Stimulated activated CD8-positive, alpha-beta memory T cell treated with anti-CD3 and anti-CD28 coated beads, Interleukin-15, amount 100 ng/mL, for 48 hours (primary cell): ENCODE data around the gene HCN1.
"Not testable (repeated sequence)": the region's sequence is repeated elsewhere in the genome, so short reads cannot be mapped to it uniquely, and the experiment has no call there.

Experiments used
- DNase-seq, 2 donors: peaks; one replicate each; pipeline ENCODE4 v3.0.0-alpha.2; 2020; ENCODE audit warnings: low read depth in 2 of 2

The HCN1 gene

DNA sequence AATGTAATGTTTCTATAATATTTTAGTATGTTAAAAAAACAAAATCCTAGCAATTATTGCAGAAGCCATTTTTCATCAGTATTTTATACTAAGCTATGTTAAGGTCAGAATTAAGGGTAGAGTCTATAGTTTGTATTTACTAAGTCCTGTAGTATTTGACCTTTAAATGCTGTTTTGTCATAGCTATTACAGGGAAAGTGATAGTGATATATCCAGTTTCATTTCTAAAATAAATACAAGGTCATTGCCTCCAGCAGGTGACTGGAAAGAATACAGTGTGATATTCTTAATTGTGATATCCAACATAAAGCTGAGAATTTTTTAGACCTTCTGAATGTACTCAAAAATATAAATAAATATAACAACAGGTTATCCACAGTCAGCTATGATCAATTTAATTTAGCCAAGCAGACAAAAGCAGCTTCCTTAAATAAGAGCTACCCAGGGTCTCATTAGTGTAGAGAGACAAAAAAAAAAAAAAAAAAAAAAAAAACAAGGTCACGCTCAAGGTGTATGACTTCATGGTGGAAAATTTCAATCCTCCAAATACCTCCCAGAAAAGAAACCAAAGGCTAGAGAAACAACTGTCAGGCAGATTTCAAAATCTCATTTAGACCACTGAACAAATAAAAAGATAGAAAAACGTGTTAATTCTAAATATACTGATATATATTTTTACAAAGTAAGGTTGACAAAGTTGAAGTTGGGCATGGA, 278.7 kb downstream of the HCN1 start:
- DNase-seq, result no peak

DNA sequence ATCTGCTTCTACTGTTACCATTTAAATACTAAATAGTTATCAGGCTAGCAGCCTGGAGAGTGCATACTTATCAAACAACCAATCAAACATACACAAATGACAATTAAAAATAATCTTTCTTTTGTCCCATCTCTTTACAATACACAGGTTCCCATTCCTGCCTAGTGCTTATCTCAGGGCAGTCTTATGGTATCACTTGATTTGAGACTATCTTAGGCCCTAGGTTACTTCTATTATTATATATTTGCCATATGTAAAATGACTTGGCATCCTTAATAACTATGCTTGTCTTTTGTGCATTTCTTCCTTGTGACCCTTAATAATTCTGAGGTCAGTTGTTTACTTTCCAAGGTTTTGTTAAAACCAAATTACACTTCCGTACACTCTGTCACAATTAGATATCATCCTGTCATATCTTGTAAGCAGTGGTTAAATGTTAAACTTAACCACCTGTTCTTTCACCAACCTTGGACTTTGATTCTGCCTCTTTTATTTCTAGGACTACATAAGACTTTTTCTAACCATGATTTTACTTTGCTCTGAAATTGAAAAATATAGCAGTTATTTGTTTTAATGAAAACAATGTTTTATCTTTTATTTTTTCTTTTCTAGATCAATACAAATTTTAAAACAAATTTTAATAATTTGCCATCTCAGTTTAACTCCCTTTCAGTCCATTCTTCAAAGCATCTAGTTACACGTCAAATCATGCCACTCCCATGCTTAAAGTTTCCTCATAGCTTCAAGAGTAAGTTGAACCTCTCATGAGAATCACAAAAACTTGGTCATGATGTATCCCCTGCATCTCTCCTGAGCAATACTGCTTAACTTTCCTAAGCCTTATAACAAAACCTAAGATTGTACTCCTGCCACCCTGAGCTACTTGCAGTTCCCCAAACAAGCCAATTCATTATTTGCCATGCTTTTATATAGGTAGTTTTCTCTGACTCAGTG, 281.3 kb downstream of the HCN1 start:
- DNase-seq, result no peak

DNA sequence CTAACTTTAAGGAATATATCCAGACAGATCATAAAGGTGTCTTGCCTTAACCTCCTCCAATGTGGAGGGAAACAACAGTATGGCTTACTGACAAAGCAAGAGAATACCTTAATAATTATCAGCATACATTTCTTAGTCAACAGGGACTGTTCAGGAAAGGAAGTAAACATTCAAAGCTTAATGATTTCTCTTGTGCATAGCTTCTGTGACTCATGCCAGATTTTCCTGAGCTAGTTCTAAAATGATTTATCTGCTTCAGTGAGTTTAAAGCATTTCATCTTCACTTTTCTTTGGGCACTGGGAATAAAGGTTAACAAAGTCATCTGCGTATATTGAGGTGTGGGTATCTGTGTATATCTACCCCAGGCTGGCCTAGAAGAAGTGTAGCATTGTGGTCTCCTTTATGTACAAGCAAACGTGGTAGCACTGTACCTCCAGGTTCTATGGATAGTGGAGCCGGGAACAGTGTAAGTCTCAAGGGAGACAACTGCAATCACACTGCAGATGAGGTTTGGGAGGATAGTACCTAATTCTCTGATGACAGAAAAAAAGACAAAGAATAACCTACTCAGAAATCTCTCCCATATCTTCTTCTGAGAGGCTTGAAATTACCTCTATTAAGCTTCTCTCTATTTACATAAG, 284.1 kb downstream of the HCN1 start:
- no peak for DNase-seq

DNA sequence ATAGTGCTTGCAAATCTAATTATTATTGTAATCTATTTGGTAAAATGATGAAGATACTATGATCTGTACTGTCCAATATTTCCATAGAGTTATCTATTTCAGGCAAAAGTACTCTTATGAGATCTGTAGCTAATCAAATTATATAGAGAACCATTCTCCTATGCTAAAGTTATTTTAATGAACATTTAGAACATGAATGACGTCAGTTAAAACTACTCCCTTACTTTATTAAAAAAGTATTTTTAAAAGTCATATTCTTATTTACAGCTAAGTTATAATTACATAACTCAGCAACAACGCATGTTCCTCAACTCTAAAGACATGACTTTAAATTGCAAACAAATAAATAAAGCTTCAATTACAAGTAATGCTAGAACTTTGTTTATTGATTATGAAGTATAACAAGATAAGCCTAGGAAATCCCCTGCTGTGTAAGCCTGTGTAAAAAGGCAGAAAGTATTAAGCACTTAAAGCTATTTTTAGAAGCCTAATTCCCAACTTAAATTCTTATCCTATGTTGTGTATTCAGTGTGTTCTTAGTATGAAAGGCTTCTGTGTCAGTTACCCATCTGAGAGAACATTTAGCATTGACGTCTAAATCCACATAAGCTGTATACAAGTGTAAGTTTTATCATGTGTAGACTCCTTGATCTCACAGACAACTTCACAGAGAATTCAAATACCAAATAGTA, 285.7 kb downstream of the HCN1 start:
- DNase-seq, result no peak

DNA sequence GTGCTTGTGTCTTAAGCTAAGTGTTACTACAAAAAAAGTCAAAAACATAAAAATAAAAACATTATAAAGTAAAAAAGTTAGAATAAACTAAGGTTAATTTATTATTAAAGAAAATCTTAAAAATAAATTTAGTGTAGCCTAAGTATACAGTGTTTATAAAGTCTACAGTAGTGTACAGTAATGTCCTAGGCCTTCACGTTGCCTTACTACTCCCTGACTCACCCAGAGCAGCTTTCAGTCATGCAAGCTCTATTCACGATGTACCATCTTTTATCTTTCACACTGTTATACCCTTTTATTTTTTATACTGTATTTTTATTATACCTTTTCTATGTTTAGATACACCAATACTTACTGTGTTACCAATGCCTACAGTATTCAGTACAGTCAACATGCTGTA, 288.1 kb downstream of the HCN1 start:
- DNase-seq, result no peak

DNA sequence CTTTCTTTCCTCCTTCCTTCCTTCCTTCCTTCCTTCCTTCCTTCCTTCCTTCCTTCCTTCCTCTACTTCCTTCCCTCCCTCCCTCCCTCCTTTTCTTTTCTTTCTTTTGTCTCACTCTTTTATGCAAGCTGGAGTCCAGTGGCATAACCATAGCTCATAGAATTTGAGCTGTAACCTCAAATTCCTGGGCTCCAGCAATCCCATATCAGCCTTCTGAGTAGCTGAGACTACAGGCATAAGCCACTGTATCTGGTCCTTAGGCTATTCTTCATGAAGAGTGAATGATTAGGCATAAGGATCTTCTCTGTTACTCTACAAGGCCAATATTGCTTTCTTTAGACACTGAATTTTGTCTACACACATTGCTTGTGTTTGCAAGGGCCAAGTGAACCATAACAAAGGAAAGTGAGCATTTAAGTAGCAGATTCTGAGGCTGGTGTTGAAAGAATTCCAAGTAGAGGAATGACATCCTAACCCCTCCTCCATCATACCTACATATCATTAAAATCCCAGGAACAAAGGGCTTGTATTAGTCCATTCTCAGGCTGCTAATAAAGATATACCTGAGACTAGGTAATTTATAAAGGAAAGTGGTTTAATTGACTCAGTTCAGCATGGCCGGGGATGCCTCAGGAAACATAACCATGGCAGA, 293.2 kb downstream of the HCN1 start:
- no peak for DNase-seq

DNA sequence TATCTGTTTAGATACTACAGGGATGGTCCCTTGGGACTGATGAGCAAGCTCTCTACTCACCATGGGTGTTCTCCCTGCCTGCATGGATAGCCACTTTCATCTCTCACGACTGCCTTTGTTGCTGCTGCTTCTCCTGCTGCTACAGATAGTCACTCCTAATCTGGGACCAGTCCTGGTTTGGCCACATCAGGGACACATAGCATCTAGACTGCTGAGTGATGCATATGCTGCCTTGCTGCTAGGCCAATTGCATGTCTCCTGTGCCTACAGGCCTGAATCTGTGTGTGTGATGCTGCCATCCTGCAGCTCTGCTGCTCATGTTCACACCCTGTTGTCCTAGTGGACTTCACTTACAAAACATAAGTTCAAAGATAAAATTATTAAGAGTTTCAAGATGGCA, 297.1 kb downstream of the HCN1 start:
- no peak for DNase-seq

DNA sequence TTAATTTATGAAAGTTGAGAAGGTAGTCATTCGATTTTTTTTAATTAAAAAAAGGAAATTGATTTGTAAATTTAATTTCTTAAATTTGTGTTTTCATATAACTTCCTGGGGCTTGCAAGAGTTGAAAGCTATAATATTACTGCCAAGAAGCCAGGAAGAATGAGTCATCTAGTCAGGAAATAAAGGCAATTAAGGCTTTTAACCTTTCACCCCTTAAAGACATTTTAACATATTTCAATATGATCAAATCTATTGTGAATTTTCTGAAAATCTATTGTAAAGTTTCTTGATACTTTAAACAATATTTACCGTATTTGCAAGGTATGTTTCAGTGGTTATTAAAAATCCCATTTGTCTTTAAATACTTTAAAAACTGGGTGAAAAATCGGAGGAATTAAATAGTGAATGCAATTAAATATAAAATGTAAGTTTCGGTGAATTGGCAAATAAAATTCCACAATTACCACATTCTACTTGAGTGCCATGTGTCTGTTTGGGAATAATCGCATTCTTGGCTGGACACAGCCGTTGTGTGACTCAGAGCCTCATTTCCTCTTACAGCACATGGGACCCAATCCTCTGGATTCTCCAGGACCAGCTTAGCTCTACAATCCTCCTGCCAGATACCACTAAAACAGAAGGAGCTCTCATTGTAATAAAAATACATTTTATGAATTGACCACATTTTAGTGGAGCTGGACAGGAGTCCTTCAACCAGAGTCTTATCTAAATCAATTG, 310.7 kb downstream of the HCN1 start:
- no peak for DNase-seq

DNA sequence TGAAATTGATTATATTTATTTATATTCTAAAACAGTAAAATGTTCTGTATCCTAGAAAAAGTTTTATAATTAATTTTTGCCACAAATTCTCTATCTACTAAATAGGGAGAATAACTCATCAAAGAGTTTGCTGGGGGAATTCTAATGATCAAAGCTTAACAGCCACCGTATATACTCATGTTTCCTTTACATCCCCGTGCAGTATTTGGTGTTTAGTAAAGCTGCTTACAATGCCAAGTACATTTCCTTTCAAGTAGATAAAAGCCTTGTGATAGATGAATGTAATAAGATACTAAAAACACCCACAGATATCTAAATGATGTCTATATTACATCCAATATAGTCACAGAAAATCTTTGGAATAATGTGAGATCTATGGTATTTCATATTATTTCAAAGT, 312.2 kb downstream of the HCN1 start:
- no peak for DNase-seq

DNA sequence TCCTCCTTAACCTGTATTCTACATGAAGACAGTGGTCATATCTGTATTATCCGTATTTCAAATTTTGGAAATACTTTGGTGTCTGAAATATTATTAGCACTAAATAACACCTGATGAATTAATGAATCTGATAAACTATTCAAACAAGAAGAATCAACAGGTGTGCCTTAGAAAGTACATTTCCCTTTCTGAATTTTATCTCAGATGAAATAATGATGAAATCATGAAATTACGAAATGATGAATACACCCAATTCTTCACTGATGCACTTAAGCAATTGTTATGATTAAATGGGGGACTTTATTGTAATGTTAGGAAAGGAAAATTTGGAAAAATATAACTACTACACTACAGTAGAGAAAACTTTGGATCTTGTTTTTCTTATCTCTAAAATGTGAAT, 313.6 kb downstream of the HCN1 start:
- DNase-seq, result no peak

DNA sequence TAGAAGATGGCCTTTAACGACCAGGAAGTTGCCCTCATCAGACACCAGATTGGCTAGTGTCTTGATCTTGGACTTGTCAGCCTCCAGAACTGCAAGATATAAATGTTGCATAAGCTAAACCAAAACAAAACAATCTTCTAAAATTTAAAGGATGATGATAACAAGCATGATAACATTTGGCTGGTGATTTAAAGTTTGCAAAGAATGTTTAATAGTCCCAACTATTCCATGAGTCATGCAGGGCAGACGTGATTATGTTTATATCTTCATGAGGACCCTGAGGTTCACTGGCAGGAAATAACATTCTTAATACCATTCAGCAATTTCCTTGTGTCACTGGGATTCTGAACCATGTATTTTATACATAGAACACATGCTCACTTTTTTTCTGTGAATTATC, 319.8 kb downstream of the HCN1 start:
- no peak for DNase-seq

DNA sequence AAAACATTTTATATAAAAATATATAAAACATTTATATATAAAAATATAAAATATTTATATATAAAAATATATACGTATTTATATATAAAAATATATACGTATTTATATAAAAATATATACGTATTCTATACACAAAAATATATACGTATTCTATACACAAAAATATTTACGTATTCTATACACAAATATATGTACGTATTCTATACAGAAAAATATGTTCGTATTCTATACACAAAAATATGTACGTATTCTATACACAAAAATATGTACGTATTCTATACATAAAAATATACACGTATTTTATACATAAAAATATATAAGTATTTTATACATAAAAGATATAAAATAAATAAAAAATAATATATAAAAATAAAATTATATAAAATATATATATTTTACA, 323.6 kb downstream of the HCN1 start:
- DNase-seq, result no peak

DNA sequence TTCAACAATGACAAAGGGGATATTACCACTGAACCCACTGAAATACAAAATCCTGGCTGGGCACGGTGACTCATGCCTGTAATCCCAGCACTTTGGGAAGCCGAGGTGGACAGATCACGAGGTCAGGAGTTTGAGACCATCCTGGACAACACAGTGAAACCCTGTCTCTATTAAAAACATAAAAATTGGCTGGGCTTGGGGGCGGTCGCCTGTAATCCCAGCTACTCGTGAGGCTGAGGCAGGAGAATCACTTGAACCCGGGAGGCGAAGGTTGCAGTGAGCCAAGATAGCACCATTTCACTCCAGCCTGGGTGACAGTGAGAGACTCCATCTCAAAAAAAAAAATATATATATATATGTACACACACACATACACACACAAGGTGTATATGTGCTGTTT, 324.8 kb downstream of the HCN1 start:
- not testable (repeated sequence) for DNase-seq

DNA sequence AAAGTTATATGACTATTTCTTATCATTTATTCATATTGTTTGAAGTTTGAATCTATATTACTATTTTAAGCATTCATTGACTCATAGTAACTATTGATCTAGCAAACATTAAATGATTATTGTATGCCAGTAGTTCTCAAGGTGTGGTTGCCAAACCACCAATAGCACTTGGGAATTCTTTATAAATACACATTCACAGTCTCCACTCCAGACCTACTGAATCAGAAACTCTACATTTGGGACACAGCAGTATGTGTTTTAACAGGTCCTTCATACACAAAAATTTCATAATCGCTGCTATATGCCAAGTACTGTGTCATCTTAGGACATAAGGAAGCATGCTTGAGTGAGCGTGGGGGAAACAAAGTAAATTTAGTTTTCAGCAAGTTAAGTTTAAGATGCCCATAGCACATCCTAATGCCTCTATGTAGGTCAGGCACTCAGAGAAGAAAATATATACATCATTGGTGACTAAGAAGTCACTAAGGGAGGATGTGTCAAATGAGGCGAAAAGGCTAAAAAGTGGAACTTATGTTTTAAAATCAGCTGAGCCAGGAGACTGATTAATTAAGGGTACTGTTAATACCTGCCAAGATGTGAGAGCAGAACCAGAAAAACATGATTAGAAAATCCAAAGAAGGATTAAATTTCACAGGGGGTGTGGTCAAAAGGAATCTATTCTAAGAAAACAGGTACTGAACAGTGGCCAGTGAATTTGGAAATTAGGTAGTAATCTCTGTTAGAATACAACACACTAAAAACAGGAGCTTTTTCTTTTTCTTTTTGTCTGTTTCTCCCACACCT, 340.8 kb downstream of the HCN1 start:
- no peak for DNase-seq

DNA sequence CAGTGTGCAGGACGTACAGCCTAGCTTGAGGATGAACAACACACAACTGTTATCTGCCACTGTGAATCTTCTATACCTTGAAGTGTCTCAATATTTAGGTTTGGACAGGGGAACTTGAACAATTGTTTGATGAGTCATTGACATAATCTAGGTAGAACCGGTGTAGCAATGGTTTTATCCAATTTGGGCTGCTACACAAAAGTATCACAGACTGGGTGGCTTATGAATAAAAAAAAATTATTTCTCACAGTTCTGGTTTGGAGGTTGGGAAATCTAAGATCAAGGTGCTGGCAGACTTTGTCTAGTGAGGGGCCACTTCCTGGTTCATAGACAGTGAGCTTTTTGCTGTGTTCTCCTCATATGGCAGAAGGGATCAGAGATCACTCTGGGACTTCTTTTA, 359.7 kb downstream of the HCN1 start:
- no peak for DNase-seq

DNA sequence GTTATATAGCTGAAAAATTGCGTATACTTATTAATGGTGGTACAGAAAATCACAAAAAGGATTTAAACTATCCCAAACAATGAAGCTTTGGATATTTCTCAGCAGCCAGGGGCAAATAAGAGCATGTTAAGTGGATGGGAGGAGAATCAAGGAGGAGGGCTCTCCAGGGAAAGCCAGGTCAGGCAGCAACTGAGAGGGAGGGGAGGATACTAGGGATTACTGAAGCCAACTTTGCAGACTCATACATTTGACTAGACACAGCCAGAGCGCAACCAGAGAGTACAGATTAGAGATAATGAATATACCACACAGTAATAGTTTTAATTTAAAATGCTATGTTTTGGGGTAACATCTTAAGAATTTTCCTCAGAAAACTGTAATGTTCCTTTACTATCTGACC, 360.2 kb downstream of the HCN1 start:
- no peak for DNase-seq

DNA sequence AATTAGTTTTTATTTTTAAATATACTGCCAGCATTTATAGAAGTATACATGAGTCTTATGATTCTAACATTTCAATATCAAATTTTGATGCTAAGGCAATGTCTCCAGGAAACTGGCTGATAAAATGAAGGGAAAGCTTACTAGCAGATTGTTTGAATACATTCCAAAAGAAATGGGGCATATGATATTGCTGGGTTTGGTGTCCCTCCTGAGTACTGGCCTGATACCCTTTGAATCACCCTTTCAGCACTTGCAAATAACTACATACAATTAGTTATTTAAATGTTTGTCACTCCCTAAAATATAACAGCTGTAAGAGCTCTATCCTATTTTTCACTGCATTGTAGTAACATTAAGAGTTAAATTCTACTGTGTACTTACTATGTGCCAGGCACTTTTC, 360.8 kb downstream of the HCN1 start:
- no peak for DNase-seq

DNA sequence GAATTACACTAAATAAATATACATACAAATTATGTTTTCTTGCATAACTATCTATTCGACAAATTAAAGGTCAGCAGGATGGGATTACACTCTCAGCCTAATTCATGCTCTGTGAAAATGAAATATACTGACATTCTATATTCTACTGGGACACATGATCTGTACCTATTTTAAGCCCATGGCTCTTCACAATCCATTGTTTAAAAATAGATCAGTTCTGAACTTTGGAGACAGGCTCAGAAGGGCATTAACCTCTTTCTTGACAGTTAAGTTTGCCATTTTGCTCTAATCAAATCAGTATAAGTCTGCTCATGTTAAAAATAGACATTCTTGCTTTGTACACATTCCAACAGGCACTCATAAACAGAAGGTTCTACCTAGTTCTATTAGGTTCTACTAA, 361.2 kb downstream of the HCN1 start:
- no peak for DNase-seq

DNA sequence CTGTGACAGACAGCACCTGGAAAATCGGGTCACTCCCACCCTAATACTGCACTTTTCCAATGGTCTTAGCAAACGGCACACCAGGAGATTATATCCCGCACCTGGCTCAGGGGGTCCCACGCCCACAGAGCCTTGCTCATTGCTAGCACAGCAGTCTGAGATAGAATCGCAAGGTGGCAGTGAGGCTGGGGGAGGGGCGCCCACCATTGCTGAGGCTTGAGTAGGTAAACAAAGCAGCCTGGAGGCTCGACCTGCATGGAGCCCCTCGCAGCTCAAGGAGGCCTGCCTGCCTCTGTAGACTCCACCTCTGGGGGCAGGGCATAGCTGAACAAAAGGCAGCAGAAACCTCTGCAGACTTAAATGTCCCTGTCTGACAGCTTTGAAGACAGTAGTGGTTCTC, 383.6 kb downstream of the HCN1 start:
- not testable (repeated sequence) for DNase-seq

DNA sequence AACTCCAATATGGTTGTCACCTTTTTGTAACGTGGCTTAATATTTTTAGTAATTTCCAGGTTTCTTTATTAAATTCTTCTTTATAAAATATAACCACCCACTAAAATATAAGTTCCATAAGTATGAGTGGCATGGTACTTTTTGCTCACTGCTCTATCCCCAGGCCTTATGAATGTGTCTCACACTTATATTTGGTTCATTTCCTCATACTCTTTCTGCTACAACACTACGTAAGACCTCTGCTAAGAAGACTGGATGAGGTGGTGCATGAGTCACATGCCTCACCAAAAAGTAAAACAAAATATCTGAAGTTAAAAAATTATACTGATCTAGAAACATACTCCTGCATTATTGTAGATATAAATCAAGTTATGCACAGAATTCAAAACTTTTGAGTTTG, 400.9 kb downstream of the HCN1 start:
- no peak for DNase-seq
